Right kidney (tissue), 1 donor: ENCODE measurements around the gene UBE2J2.

Source experiments
- DNase-seq: peaks from one replicate; pipeline ENCODE4 v3.0.0-alpha.2; 2016

The UBE2J2 gene

DNA sequence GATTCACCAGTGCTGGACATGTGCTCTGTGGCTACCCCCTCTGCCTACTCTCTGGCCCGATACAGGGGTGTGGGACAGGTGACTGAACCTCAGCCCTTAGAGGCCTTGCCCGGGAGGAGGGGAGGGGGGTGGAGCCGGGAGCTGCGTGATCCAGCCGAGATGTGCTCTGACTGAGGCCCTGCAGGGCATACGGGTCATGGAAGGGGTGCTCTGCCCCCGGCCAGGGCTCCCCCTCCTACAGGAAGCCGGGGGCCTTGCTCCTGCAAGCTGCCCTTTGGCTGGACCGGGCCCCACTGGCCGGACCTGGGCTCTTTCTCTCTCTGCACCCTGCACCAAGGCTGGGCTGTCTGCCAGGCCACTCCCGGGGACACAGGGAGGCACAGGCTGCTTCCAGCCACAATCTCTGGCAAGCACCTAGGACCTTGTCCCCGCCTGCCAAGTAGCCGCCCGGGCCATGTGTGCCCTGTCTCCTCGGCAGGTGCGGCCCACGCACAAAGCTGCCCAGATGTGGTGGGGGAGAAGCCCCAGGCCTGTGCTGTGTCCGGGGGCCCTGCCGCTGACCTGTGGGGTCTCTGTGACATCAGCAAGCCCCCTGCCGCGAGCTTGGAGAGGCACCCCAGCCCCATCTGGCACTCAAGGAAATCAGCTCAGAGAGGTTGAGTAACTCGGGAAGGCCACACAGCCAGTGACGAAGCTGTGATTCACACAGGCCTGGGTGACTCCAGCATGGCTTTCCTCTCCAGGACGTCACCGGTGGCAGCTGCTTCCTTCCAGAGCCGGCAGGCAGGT is 8.1 kb upstream of the UBE2J2 start:
- no peak for DNase-seq

DNA sequence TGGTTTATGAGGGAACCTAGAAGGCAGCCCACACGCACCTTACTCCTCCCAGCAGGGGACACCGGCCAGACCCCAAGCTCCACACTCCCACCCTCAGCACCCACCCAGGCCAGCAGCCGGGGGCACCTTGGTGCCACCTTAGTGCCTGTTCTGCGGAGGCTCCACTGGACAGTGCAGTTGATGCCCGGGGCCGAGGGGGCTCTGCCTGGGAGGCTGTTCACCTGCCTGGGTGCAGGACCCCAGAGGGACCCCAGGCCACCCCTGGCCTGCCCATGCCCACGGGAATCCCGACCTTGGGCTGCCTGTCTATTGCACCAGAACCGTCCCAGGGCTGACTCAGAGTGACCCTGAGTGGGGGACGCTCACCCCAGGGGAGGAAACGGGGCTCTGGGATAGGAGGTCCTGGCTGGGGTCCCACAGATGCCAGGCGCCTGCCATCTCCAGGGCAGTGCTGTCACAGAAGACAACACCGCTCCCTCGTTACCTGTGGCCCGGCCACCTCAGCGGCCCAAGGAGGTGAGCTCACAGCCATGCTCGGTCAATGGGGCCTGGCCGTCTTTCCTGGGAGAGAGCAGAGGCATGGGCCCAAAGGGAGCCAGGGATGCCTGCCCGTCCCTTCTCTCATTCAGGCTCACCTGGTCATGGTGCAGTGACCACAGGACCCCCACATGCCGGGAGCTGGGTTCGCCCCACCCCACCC is 7.3 kb upstream of the UBE2J2 start:
- no peak for DNase-seq

DNA sequence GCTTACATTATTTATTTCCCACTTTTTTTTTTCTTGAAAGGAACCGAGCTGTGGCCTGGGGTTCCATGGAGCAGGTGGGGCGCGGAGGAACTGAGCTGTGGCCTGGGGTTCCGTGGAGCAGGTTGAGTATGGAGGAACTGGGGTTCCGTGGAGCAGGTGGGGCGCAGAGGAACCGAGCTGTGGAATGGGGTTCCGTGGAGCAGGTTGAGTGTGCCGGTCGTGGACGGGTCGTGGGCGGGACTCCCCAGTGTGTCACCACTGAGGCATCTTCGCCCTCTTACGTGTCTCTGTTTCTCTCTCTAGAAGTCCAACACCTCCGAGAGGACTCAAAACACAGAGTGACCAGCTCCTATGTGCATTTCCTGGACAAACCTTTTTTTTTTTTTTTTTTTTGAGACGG is 5.4 kb upstream of the UBE2J2 start:
- DNase-seq: no peak

DNA sequence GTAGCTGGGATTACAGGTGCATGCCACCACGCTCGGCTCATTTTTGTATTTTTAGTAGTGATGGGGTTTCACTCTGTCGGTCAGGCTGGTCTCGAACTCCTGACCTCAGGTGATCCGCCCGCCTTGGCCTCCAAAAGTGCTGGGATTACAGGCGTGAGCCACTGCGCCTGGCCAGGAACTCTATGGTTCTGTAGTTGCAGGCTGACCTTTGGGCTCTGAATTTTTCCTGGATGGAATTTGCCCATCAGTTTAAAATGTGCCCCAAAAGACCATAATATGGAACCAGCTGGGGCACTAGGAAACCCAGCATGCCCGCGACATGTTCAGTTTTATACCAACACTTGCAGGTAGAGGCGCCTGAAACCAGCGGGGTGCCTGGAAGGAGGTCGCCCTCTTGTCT is 5.0 kb upstream of the UBE2J2 start:
- DNase-seq: no peak

DNA sequence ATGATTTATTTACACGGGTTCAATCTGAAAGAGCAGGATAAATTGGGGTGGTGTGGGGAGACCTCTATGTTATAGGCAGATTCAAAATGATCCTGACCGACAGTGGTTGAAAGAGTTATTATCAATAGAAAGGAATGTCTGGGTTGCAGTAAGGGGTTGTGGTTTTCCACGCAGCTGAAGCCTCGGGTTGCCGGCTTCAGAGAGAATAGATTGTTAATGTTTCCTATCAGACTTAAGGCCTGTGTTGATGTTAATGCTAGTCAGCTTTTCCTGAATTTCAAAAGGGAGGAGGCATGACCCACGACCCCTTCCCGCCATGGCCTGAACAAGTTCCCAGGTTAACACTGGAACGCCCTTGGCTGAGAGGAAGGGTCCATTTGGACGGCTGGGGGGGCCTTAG is 2.2 kb upstream of the UBE2J2 start:
- no peak for DNase-seq

DNA sequence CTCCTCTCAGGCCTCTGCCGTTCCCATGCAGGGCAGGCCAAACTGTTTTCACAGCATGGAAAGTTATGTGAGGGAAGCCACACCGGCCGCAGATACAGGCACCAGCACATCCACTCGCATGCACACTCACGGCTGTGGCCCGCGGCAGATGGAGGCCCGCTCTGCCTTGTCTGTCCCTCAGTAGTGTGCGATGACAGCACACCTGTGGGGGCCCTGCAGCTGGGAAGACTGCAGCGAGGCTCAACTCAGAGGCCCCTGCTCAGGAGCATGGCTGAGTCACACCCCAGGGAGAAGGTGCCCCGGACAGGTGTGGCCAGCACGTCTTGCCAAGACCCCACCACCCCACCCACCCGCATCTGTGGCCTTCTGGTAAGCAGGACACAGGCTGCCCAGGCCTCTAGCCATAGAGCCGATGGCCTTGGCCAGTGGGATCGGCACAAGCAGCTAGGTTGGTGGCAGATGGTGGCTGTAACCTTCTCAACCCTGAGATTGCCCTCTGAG is 1.3 kb upstream of the UBE2J2 start:
- no peak for DNase-seq

DNA sequence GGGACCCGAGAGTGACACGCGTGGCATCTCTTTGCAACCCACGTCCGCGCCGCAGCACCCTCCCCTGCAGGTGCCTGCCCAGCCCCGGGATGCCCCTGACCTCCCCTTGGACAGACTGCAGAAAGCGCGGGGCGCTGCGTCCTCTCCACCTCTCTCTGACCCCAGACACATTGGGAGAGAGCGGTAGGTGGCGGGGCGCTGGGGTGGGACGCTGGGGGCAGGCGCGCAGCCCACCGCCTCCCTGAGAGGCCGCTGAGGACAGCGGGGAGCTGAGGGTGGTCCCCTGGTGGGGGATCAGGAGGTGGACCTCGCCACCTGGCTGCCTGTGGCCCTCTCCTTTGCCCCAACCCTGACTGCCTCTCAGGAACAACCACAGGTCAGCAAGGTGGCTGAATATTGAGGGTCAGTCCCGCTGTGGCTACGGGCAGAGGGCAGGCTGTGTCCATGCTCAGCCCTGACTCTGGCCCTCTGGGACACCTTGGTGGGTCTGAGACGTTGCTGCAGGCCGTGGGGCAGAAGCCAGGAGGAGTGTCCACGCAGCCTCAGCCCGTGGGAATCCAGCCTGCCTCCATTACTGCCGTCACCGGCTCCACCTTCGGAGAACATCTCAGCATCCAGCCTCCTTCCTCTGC is 761 bp upstream of the UBE2J2 start:
- DNase-seq: no peak

DNA sequence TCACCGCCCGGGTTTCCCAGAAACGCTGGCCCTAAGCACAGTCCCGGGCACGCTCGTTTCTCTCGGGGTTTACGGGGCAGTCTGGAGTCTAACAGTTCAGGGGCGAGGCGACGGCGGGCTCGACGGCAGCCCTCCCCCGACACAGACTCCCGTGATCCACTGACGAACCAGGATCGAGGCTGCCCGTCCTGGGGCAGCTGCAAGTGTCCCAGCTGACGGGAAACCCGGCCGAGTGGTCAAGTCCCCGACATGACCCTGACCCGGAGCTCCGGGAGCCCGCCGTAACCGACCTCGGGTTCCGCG is 494 bp downstream of the UBE2J2 start:
- DNase-seq: no peak

DNA sequence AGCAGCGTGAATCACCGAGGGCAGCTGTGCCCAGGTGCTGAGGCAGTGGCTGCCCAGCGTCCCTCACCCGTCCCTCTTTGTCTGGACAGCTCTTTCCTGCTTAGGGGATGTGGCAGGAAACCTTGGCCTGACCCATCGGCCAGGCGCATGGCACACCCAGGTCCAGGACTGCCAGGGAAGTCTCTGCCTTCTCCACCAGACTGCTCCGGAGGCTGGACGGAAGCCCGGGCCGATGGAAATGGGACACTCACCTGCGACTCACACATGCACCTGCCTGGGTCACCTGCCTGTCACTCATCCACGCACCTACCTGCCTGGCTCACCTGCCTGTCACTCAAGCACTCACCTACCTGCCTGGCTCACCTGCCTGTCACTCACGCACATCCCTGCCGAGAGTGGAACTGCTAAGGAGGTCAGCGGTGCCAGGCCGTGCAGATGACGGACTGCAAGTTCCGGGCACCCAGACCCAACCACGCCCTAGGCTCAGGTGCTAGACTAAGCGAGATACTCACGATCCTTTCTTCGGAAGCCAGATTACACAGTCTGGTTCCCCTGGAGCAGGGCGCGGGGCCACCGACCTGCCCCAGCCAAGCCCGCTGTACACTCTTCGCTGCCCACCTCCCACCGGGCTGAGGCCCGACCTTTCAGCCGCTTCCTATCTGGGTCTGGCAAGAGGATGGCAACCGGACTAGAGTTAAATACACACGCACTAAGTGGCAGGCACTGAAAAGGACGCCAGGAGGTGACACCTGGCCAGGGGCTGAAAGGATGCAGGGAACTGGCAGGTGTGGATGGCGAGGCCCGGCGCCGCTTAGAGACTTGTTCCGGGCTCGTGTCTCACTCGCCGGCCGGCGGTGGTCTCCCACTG is 1.1 kb downstream of the UBE2J2 start:
- no peak for DNase-seq

DNA sequence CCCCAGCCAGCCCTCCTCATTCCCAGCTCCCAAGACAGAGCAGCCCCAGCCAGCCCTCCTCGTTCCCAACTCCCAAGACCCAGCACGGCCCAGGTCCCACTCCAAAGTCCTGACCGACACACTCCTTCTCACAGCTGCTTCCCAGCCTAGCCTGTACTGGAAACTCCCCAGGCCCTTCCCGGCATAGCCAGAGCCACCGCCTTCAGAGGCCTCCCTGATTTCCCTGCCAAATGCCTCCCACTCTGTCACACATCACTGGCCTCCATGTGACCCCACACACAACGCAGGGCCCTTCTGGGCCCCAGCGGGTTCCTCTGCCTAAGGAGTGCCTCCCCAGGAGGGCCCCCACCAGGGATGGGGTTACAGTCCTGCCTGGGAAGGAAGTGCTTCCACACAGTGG is 2.8 kb downstream of the UBE2J2 start:
- DNase-seq: no peak

DNA sequence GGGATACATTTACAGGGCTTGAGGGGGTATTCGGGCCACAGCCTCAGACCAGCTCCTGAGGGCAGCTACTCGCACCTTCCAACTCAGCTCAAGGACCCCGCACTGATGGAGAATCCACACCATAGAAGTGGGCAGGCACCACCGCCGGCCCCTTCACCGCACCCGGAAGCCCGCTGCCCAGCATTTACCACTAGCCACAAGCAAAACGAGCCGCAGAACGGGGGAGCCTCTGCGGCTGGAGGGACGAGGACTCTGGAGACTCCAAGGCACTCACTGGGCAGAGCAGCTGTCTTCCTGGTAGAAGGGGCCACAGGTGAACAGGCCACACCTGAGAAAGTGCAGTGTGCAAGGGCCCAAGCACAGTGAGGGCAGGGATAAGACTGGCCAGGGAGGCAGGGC is 5.4 kb downstream of the UBE2J2 start:
- no peak for DNase-seq

DNA sequence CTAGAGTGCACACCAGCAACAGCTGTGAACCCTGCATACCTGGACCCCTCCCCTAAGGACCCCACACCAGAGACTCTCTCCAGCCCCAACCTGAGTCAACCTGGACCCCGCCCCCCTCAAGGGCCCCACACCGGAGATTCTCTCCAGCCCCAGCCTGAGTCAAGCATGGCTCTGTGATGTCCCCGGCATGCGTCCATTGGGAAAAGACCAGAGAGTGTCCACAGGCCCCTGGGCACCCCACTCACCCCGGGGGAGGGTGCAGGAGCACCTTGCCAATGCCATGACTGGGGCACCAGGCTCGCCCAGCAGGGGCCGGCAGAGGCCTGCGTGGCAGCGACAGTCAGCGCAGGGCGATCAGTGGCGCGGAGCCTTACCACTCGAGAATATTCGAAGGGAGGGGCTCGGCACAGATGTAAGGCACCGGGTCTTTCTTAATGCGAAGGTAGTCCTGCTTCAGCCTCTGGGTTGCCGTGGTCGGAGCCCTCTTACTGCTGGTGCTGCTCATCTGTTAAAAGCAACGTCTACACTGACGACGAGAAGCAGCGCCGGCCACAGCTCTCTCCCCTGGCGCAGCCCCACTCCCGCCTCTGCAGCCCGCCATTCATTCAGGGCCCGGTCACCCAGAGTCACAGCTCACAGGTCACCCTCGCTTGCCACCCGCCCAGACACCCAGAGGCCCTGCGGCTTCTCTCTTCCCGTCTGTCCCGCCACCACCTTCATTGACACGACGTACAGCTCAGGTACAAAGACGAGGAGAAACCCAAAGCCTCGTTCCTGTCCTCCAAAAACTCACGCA is 6.0 kb downstream of the UBE2J2 start:
- DNase-seq: no peak

DNA sequence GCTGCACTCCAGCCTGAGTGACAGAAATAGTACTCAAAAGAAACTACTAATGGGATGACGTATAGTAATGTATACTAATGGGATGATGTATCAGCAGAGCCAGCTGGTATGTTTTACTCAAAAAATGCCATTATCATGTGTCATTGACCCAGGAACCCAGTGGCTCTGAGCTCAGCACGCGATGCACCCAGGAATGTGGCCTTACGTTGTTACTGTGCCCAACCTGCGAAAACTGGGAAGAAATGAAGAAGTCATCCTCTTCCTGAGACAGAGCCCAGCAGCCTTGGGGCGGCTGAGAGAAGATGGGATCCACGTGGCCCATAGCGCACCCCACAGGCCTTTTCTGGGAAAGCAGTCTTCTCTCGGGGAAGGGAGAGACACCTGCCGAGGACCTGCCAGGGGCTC is 8.8 kb downstream of the UBE2J2 start:
- DNase-seq: no peak

DNA sequence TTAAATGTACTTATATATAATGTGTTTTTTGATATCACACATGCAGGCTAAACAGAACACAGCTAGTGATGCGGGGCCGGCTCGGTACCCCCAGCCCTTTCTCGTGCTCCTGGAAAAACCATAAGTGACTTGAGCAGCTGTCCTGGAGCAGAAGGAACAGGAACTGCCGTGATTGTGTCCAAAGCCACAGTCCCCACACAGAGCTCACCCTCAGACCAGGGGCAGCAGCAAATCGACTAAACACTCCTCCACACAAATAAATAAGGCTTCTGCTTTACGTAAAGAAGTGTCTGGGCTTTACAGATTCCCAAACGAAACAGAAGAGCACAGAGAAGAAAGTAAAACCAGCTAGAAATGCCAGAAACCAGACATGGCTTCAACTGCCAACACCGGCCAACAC is 9.6 kb downstream of the UBE2J2 start:
- DNase-seq: no peak

DNA sequence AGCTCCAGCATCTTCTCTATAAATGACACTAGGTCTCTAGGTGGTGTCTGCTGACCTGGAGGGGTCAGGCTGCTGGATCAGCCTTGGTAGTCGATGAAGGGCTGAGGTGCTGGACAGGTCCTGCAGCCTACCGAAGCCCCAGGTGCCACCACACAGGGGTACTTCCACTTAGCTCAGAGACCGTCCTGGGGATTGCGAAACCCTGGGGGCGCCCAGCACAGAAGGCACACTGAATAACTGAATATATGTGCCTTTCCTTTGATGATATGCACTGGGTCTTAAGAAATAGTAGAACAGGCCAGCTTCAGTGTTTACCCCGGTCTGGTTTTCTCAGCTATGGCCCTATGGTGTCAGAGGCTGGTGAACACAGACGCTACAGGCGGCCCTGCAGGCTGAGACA is 10.9 kb downstream of the UBE2J2 start:
- DNase-seq: no peak

DNA sequence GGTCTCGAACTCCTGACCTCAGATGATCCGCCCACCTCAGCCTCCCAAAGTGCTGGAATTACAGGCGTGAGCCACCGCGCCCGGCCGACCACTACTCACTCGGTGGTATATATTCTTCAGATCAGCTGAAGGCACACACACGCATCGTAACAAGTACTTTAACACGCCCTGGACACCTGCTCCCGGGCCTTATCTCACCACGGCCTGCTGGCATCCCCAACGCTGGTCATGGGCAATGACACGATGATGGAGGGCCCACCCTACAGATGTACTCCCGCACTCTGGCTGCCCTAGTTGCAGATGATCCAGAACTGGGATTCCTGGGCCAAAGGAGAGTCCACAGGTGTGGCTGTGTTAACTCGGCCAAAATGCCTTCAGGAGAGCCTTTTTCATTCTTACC is 11.6 kb downstream of the UBE2J2 start:
- no peak for DNase-seq

DNA sequence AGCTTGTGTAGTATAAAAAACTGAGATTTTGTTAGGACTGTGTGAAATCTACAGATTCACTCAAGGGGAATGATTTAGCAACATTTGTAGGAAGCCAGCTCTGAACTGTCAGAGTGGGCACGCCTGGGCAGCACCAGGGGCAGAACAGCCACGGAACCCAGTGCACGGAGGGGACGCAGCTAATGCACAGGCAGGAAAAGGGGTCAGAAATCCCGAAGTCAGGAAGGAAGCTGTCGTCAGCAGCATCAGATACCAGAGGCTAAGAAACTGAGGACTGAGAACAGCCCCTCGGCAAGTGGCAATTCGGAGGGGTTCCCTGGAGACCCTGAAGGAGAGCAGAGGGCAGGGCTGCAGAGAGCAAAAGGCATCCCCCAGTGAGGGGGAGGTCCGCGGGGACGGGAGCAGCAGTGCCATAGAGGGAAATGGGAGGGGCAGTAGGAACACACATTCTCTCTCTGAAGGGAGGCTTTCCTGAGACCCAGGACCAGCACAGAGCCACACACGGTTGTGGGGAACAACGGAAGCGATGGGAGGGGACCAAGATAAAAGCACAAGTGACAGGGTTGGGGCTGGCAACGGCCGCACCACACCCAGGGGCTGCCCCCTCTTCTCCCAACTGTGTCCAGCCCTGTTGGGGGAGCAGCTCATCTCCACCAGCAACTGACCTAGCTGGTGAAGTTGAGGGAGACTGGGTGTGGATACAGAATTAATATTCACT is 12.7 kb downstream of the UBE2J2 start:
- DNase-seq: no peak

DNA sequence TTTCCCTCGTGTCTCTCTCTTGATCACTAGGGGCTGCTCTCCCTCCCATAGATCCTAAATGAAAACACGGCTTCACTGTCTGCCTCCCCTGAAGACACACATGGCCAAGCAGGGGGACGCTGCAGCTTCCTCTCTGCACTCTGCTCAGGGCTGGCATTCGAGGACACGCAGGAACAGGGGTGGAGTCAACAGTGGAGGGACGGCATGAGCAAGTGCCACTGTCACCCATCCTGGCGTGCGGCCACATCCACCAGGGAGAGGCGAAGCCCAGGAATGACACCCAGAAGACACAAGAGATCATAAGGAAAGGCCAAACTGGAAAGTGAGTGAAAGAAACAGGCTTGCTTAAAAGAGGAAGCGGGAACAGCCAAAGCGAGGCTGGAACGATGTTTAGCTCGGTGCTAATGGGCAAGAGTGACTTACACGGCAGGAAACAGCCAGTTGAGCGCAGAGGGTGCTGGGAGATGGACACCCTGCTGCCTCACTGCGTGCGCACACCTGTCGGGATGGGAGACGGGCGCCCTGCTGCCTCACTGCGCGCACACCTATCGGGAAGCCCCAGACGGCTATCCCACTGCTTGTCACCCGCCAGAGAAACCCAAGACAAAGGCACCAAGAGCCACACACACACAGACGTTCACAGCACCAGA is 13.6 kb downstream of the UBE2J2 start:
- DNase-seq: no peak

DNA sequence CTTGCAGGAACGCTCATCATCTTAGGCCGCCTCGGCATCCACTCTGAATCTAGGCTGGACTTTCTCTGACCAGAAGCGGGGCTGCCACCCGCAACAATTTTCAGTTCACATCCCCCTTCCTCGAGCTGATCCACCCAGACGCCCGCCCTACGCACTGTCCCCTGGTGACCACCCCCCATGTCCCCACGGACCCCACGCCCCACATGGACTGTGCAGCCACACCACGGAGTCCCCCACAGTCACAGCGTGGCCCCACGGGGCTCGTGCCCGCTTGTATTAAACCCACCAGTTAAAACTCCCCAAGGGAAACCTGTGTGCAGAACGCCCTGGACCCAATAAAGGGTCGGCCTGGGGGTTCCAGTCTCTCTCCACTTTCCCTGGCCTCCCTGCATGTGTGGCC is 14.1 kb downstream of the UBE2J2 start:
- DNase-seq: no peak

DNA sequence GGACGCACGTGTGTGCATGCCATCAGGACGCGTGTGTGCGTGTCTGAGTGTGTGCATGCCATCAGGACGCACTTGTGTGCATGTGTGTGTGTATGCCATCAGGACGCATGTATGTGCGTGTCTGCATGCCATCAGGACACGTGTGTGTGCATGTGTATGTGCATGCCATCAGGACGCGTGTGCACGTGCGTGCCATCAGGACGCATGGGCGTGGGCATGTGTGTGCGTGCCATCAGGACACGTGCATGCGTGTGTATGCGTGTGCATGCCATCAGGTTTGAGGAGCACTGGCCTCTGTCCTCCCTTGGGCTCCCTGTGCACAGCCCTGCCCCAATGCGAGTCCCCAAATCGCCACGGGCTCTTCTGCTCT is 14.6 kb downstream of the UBE2J2 start:
- DNase-seq: no peak
